Suprapubic skin (tissue), 4 donors: ENCODE results near the gene AGBL5.

Experiments
- POLR2A ChIP-seq, 2 donors: fragments of 450-650 bp; IDR thresholded peaks; one replicate each; pipeline ENCODE4 v1.6.1; 2017; ENCODE audit warnings: antibody characterized with exemption in 2 of 2, mild to moderate bottlenecking in 2 of 2, moderate library complexity in 2 of 2
- POLR2AphosphoS5 ChIP-seq, 3 donors: sonication (generic); formaldehyde crosslinking; IDR thresholded peaks; one replicate each; pipeline ENCODE4 v1.6.1; 2017; ENCODE audit warnings: antibody characterized with exemption in 3 of 3
- TF ChIP-seq, protein P1 (sequence below), 2 donors: fragments of 200-600 bp in 1 of 2; fragments of 450-650 bp in 1 of 2; sonication (generic) in 1 of 2; IDR thresholded peaks; one replicate each; pipeline ENCODE4 v1.5.1; 2016 to 2019; ENCODE audit warnings: antibody characterized with exemption in 2 of 2, mild to moderate bottlenecking in 1 of 2, moderate library complexity in 1 of 2

DNA sequence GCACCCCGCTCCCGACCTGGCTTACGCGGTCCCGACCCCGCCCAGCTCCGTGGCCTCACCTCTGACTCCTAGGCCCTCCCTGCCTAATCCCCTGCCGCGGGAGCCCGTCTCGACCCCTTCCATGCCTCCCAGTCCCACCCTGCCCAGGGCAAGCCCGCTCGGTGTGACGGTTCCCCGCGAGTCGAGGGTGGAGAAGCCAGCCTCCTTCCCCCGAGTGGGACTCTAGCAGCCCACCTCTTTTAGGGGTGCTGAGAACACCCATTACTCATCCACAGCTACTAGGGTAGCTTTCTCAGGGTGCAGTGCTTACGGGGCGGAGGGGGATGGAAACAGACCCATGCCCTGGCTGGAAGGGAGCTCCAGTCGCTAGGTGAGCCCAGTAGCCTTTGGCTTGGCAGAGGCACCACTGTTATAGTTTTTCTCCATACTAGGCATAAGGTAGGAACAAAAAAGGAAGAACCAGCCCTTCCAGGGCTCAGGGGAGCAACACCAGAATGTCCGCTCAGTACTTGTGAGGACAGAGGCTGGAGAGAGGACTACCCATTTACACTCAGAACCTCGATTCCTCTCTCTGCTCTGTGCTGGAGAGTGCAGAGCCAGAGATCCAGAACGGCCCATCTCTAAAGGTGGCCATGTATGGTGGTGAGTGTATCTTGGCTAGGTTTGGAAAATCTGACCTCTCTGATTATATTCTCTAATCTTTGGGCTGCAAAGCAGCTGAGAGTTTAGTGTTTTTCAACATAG lies 606 bp downstream of the AGBL5 start:
- TF ChIP-seq, protein P1, sequence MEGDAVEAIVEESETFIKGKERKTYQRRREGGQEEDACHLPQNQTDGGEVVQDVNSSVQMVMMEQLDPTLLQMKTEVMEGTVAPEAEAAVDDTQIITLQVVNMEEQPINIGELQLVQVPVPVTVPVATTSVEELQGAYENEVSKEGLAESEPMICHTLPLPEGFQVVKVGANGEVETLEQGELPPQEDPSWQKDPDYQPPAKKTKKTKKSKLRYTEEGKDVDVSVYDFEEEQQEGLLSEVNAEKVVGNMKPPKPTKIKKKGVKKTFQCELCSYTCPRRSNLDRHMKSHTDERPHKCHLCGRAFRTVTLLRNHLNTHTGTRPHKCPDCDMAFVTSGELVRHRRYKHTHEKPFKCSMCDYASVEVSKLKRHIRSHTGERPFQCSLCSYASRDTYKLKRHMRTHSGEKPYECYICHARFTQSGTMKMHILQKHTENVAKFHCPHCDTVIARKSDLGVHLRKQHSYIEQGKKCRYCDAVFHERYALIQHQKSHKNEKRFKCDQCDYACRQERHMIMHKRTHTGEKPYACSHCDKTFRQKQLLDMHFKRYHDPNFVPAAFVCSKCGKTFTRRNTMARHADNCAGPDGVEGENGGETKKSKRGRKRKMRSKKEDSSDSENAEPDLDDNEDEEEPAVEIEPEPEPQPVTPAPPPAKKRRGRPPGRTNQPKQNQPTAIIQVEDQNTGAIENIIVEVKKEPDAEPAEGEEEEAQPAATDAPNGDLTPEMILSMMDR (IDR thresholded peaks at IDR 0.05) = no peak
- TF ChIP-seq POLR2A (IDR thresholded peaks at IDR 0.05) (no peak), POLR2AphosphoS5 (IDR thresholded peaks at IDR 0.05) (no peak)
